Putamen (tissue), 1 donor: ENCODE measurements around the gene ZIC1.

Experiments used
- DNase-seq: peaks from one replicate; pipeline ENCODE4 v3.0.0-alpha.2; 2016; ENCODE audit warnings: low spot score

ZIC1 gene

DNA sequence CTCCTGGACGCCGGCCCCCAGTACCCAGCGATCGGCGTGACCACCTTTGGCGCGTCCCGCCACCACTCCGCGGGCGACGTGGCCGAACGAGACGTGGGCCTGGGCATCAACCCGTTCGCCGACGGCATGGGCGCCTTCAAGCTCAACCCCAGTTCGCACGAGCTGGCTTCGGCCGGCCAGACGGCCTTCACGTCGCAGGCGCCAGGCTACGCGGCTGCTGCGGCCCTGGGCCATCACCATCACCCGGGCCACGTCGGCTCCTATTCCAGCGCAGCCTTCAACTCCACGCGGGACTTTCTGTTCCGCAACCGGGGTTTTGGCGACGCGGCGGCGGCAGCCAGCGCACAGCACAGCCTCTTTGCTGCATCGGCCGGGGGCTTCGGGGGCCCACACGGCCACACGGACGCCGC, 956 bp downstream of the ZIC1 start:
- DNase-seq, result no peak

DNA sequence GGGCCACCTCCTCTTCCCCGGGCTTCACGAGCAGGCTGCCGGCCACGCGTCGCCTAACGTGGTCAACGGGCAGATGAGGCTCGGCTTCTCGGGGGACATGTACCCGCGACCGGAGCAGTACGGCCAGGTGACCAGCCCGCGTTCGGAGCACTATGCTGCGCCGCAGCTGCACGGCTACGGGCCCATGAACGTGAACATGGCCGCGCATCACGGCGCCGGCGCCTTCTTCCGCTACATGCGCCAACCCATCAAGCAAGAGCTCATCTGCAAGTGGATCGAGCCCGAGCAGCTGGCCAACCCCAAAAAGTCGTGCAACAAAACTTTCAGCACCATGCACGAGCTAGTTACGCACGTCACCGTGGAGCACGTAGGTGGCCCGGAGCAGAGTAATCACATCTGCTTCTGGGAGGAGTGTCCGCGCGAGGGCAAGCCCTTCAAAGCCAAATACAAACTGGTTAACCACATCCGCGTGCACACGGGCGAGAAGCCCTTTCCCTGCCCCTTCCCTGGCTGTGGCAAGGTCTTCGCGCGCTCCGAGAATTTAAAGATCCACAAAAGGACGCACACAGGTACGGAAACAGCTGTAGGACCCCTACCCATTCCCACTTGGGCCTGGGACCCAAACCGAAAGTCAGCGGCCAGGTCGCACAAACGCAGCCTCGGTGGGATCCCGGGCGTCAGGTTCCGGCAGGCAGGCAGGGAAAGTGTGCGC, 1.5 kb downstream of the ZIC1 start:
- DNase-seq, result no peak

DNA sequence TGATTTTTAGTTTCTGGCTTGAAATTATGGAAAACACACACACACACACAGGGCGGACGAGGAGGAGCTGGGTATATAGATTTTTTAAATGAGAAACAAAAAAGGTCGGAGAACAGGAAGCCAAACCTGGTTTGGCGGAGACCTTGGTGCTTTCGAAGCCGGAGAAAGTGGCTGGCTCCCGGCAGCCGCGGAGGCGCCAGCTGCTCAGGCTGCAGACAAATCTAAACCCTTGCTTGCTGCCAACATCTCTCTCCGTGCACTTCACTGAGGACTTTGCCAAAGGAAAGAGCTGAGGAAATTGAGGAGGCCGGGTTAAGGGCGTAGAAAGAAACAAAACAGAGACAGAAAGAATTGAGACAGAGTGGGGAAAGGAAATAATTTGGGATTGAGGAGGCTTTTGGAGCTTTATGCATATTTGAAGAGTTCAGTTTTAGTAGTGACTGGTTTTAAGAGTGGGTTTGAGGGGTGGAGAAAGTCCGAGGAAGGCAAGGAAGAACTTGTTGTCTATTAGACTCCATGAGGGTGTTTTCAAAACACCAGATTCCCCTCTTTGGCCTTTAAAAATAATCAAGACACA, 2.2 kb downstream of the ZIC1 start:
- no peak for DNase-seq

DNA sequence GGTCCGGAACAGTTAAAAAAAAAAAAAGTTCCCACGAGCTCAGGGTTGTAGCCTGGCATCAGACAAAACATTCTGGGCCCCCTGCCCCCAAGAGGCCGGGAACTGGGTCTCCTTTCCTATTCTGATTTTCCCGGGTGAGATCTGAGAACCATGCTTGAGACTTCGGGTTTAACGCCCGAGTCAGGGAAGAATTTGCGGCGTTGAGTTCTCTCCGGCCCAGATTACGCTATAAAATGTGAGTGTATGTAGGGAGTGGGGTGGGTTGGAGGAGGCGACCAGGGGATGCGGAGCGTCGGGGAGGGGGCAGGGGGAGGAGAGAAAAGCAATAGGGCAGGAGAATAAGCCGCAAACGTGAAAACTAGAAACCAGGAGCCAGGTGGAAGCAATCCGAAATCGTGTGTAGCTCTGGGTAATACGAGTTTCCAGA, 2.7 kb downstream of the ZIC1 start:
- no peak for DNase-seq

DNA sequence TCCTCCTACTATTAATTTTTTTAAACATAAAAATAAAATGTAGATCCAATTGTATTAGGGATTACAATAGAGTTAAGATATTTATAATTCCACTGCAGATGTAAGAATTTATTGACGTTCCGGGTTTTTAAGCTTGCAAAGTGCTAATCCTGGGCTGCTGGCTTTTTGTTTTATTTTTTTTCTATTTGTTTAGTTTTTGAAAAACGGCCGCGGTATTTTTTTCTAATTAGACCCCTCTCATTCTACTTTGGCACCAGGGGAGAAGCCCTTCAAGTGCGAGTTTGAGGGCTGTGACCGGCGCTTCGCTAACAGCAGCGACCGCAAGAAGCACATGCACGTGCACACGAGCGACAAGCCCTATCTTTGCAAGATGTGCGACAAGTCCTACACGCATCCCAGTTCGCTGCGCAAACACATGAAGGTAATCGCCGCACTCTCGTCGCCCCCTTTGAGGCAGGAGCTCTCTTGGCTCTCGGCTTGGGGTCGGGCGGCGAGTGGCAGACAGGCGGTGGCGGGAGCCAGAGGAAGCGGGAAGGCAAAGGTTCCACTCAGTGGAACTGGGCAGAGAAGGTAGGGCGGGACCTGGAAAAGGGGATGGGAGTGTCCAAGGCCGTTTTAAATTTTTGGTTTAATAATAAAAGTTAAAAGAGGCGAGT, 3.2 kb downstream of the ZIC1 start:
- no peak for DNase-seq

DNA sequence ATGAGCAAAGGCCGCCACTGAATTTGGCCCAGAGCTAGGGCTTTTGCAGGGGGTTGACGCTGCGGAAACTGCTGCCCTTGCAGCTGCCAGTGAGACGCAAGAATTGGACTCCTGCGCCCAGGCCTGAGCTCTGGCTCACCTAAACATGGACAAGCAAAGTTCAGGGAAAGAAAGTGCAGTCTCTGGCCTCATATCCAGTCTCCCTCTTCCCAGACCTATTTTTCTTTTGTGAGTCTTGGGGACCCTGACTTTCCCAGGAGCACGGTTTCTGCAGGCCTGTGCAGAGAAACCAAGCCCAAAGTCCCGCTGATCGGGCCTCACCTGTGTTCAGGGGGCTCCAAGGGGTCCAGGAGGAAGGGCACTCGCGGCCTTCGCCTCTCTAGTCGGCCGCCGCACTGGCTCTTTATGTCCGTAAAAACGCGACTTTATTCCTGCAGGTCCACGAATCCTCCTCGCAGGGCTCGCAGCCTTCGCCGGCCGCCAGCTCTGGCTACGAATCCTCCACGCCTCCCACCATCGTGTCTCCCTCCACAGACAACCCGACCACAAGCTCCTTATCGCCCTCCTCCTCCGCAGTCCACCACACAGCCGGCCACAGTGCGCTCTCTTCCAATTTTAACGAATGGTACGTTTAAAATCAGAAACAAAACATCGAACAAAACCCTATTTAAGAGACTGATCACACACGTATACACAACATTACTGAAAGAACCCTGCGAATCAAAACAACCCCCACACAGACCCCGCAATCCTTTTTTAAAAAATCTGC, 3.9 kb downstream of the ZIC1 start:
- DNase-seq, result no peak

DNA sequence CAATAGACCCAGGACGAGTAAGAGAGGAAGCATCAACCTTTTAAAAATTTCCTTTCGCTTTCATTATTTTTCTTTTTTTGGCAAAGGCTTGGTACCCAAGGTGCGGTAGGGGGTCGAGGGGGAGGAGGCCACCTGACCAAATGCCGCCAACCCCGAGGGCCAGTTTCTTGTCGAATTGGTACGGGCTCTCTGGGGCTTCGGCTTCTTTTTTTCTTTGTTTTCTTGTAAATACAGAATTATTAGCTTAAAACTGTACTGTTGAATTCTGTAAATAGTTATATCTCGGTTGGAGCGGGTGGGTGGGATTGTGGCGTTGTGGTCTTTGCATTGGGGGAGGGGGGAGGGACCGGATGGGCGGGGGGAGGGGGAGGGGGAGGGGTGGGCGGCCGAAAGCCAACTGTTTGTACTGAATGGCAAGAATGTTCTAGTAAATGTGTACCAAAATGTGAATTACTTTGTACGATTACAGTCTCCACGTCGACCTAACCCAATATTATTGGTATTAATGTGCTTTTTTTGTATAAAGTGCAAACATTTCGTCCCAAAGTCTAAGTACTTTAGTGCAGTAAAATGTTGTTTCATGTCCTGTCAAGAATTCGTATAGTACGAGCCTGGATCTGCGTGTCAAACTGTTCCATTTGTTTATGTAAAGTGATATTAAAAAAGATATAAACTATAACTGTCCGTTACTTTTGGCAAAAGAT, 4.7 kb downstream of the ZIC1 start:
- DNase-seq, result no peak

DNA sequence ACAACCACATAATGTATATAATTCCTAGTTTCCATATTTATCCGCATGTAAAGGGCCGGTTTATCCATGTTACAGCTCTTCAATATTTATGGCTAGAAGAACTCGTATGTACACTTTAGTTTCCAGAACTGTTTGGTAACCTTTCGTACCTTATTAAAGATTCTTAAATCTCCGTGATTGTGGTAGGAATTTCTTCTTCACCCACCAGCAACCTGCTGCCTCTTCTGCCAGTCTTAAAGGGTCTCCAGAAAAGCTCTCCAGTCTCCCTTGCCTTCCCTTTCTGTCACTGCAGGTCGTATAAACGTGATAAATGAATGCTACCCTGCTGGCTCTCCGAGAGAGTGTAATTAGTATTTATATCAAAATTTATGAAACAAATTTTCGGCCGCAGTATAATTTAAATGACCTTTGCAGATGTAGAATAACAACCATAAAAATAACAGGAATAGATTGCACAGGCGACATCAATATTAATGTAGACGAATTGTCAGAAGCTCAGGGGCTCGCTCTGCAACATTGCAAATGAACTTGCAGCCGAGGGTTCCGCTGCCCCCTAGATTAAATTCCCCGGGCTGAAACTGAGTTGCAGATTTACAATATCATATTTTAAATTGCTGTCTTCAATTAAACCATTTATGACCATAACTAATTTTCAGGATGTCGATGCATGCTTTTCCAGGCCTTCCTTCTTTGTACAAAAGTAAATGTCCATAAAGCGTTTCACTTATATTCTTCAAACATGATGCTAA, 5.4 kb downstream of the ZIC1 start:
- no peak for DNase-seq

DNA sequence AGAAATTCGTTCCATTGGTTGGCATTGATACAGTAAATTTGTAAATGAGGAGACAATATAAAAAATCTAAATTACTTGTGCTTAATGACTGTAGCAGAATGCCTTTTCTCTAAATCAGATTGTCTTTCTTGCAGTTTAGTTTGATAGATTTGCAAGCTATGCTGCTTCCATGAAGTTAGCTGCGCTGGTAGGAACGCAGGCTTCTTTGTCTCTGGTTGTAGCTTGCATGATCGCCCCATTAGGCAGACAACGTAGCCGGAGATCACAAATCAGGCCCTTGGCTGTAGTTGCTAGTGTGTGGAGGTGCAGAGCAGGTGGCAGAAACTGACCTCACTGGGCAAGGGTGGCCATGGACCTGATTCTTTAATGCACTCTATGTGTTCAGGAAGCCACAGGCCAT, 6.1 kb downstream of the ZIC1 start:
- DNase-seq, result no peak

DNA sequence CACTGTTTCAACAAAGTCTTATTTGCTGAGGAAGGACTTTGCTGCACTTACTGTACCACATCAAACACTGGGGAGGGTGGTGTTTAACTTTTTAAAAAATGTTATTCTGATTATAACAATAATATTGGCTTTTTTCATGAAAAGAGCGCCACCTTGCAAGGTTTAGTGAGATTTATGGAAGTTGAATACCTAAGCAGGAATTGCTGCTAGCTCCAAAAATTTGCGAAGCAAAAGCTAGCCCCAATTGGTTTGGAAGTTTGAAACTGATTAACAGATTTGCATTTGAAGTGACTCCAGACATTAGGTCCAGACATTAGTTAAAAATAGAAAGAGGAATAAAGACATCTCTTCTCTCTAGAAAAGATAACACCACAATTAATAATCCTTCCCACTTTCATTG, 6.7 kb downstream of the ZIC1 start:
- DNase-seq, result no peak

DNA sequence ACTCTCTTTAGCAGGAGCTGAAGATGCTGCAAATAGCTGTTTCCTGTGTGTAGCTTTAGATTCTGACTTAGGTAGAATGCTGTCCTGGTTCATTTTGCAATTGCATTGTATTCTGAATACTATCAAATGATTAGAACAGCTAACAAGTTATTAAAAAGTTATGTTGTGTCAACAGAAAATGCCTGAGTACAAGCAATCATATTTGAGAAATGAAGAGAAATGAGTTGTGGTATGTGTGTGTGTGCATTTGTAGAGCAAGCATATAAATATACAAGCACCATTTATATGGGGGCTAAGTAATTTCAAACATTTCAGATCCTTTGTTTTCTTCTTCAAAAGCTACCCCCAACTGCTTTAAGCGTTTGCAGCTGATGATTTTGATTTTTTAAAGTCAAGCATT, 7.8 kb downstream of the ZIC1 start:
- no peak for DNase-seq

DNA sequence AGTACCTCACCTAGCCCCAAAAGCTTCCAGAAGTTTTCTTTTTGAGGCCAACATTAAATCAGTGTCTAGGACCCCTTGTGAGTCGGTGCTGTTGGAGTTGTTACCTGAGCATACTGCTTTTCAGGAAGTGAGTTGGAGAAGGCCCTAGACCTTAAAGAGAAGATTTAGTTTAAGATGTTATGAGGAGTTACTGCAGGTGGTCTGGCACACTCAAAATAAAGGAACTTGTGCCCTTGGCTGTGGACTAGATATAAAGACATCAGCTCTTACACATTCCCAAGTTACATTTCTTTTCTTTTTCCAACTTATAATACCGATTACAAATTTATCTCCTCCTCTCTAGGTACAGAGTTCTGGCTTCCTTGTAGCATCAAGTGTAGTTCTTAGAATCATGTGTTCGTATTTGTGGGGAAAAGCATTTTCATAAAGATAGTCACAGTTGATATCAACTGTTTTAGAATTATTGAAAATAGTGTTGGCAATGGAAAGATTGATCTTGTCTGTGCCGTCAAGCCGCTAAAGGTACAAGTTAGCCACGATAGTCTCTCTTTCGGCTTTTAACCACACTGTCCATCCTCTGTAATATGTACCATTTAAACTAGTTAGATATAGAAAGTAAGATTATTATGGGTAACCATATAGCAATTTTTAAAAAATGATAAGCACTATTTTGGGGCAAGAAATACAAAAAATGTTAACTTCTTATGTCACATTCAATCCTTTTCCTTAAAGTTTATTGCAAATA, 8.6 kb downstream of the ZIC1 start:
- no peak for DNase-seq

DNA sequence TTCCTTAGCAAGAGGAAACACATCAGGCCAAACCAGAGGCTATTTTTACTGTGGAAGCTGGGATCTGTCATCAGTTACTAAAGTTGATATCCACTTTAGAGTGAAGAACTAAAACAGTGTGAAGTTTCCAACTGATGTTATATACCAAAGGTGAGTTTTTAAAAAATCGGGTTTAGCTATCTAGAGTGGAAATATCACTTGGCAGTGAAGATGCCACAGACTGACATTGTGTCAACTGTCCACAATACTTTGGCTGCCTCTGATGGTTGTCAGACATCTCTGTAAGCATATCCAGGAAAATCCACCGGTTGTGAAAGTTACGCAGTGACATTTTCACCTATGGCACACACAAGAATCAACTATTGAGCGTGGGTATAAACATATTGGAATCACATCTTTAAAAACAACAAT, 9.2 kb downstream of the ZIC1 start:
- no peak for DNase-seq

DNA sequence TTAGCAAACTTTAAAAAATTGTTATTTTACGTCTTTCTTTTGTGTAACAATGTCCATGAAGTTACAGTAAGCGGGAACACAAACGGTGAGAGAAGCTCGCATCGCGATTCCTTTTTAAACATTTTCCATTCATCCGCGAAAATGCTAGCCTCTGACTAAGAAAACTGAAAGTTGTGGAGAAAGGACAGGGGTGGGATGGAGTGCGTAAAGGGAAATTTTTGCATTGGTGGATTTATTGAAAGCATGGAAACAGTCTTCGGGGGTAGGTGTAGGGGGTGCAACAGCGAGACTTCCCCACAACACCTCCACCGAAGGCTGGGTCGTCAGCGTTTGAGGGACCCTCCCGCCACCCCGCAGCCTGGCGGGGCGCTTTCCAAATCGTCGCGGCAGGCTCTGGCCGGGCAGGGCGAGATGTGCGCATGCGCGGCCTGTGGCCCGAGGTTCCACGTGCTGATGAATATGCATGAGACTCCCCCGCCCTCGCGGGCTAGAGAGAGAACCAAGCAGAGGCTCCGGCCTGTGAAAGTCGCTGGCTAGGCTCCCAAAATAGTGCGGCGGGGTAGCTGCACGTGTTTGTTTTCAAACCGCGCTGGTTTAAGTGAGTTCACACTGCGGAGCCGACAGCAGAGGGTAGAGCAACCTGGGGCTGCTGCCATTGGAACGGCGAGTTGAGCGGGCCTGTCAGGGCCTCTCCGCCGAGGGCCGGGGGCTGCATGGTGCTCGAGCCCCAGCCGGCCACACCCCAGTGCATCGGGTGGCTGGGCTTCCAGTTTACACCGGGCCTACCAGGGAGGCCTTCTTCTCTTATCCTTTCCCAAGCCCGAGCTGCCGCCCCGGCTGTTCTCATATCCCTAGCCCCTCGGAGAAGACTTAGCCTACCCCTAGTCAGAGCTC, 9.9 kb downstream of the ZIC1 start:
- peak; percentile 82 for DNase-seq

DNA sequence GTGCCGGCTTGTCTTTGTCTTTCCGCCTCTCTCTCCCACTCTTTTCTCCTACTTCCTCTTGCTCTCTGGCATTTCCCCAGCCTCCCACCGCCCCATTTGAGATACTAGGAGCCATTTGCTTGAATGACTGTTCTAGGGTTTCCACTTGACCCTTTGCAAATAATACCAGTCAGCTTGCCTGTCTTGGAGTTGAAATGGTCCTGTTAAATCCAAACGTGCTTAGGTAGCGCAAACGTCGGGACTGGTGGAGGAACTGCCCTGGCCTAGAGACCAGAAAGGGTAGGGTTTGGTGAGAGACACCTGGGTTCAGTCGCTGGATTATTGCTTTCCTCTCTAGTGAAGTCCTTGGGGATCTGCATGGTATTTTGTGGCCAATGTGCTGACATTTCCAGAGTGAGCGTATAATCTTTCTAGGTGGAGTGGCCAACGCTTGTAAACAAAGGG, 10.6 kb downstream of the ZIC1 start:
- DNase-seq, result no peak

DNA sequence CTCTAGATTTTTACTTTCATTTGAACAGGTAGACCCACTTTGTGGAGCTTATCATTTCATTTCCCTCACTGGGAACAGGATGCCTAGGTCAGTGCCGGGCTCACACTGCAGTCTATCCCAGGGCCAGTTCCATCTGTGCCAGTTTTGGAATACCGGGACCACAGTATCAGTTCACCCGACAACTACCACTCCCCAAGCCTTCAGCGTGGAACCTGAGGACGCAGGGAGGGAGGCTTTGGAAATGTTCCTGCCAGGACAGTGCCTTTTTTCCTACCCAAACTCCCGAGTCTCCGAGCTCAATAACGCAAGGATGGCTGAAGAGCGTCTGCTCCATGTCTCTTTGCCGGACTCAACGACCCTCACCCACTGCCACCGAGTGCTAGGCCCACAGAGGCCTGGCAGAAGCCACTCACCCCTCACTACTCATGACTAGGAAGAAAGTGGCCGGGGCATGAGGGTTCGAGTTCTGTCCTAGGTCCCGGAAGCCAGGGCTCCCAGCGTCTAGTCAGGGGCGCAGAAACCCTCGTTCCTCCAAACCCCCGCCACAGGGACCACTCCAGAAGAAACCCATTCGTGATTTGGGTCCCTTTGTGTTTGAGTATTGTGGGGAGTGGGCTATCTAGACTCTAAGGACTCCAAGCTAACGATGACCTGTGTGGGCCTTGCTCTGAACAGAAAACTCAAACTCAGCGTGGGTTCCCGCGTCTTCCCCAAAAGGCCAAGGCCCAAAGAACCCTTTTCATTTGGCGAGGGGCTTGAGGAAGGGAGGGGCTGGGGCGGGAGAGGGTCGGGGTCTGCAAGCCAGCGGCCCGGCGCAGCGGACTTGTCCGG, 11.4 kb downstream of the ZIC1 start:
- no peak for DNase-seq

DNA sequence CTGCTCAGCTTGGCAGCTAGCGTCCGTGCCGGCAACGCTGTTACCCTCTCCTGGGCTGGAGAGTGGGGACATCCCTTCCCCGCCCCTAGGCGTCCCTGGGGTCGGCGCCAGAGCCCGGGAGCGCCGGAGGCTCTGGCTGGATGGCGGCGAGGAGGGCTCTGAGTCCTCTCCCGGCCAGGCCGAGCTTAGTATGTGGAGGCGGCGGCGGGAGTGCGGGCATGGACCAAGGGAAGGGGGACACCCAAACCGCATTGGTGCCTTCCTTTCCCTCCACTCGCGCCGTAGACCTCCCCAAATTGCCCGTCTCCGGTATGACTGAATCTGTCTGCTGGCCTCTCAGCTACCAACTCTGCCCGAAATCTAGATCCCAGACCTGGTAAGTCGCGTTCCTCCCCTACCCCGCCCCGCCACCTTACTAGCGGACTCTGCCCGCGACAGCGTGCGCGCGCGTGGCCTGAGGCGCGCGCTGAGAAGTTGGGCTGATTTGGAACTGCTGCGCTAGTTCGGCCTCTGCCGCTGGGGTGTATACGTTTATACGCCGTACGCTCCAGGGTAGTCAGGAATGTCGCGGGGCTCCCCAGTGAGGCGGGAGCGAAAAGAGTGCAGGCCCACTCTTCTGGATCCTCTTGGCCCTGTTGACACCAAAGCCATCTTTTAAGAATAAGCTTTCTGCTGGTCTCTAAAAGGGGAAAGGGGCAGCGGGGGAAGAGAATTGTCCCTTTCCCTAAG, 12.2 kb downstream of the ZIC1 start:
- no peak for DNase-seq

DNA sequence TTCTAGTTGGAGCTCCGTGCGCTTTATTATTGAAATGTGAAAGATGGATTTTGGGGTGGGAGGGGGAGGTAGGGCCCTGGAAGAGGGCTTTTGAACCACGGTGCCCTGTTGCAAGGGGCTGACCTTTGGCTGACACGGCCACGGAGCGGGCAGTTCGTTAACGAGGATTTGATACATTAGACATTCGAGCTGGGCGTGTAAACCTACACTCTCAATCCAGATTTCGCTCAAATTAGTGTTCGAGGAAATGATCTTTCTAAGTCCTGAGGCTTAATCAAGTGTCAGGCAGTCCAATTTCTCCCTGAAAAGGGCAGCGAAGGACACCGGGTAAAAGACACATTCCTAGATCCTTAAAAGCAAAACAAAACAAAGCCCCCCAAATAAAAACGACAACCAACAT, 13.0 kb downstream of the ZIC1 start:
- DNase-seq, result no peak
